GM21381 (cell line): ENCODE measurements around the gene ANO7.

Source experiments
- ATAC-seq: cut with Tn5 transposase; IDR thresholded peaks from one replicate; pipeline ENCODE4 v1.9.1; 2021; ENCODE audit warnings: mild to moderate bottlenecking, moderate library complexity; ENCODE audit not compliant: unreplicated experiment

The ANO7 gene

GRCh38 chr2:241226723-241227572 is 38.5 kb downstream of the ANO7 start:
- no peak for ATAC-seq

- ATAC-seq = no peak
These were observed 39.1 kb downstream of the ANO7 start for GRCh38 chr2:241227594-241227993.

- ATAC-seq = no peak
These were observed 39.8 kb downstream of the ANO7 start for GRCh38 chr2:241228081-241228859.

- no peak for ATAC-seq
These were observed 40.5 kb downstream of the ANO7 start for GRCh38 chr2:241228860-241229516.

GRCh38 chr2:241229563-241230401 is 41.3 kb downstream of the ANO7 start:
- ATAC-seq = no peak

- no peak for ATAC-seq
These were observed 42.0 kb downstream of the ANO7 start for GRCh38 chr2:241230435-241230834.

GRCh38 chr2:241232736-241233575 is 44.5 kb downstream of the ANO7 start:
- no peak for ATAC-seq

GRCh38 chr2:241234066-241234790 is 45.8 kb downstream of the ANO7 start:
- no peak for ATAC-seq

- ATAC-seq = no peak
These were observed 46.7 kb downstream of the ANO7 start for GRCh38 chr2:241234962-241235740.

- no peak for ATAC-seq
These were observed 47.5 kb downstream of the ANO7 start for GRCh38 chr2:241235859-241236593.

GRCh38 chr2:241237047-241237446 is 48.6 kb downstream of the ANO7 start:
- ATAC-seq = no peak

GRCh38 chr2:241237949-241238371 is 49.5 kb downstream of the ANO7 start:
- ATAC-seq = no peak

GRCh38 chr2:241238693-241239198 is 50.3 kb downstream of the ANO7 start:
- ATAC-seq = no peak

- no peak for ATAC-seq
These were observed 51.2 kb downstream of the ANO7 start for GRCh38 chr2:241239552-241240202.

GRCh38 chr2:241240320-241241004 is 52.0 kb downstream of the ANO7 start:
- no peak for ATAC-seq

GRCh38 chr2:241241669-241242068 is 53.2 kb downstream of the ANO7 start:
- no peak for ATAC-seq
